Measurements from ENCODE around the gene UQCRQ. TPM values are rescaled to one million over a fixed set of nuclear protein-coding genes. Genes with fewer than 3 reads are reported as not detected.
A peak's percentile ranks its signal among the peaks of the same experiment; 100 is the strongest.

The UQCRQ gene
- total RNA-seq, 2 donors from 2014 or later, result 55.3 to 84.4 TPM

GRCh38 chr5:132841305-132841704 is 25.1 kb upstream of the UQCRQ start:
- WGBS, 2 donors, result 88 to 95% methylated on average over 4 of the region's 4 CpGs
- H3K4me3 ChIP-seq, result no peak overlapping the region
- ATAC-seq (no peak), DNase-seq (no peak)
- H3K9me3 ChIP-seq, result no peaks in the 10 kb centered on the region
- no peaks in the 10 kb centered on the region for H3K36me3 ChIP-seq (replicated peaks in 1 of 2; ENCODE audit: insufficient read depth in 1 of 2, low read depth in 2 of 2)
- no peak for TF ChIP-seq POLR2A (IDR thresholded peaks at IDR 0.05)
- TF ChIP-seq, protein P1, sequence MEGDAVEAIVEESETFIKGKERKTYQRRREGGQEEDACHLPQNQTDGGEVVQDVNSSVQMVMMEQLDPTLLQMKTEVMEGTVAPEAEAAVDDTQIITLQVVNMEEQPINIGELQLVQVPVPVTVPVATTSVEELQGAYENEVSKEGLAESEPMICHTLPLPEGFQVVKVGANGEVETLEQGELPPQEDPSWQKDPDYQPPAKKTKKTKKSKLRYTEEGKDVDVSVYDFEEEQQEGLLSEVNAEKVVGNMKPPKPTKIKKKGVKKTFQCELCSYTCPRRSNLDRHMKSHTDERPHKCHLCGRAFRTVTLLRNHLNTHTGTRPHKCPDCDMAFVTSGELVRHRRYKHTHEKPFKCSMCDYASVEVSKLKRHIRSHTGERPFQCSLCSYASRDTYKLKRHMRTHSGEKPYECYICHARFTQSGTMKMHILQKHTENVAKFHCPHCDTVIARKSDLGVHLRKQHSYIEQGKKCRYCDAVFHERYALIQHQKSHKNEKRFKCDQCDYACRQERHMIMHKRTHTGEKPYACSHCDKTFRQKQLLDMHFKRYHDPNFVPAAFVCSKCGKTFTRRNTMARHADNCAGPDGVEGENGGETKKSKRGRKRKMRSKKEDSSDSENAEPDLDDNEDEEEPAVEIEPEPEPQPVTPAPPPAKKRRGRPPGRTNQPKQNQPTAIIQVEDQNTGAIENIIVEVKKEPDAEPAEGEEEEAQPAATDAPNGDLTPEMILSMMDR (IDR thresholded peaks at IDR 0.05), result no peak
- intact Hi-C loops (cut with DNase I), result no loop called here
- no peak overlapping the region for H3K27ac ChIP-seq
- H3K27me3 ChIP-seq, result no peaks in the 10 kb centered on the region
- no peaks in the 10 kb centered on the region for H3K4me1 ChIP-seq

- Histone ChIP-seq H3K27ac (peak overlapping the region in 1 of 4 donors; percentile 50), H3K4me1 (peaks cover 17% of the 10 kb centered on the region), H3K36me3 (replicated peaks in 1 of 2; ENCODE audit: insufficient read depth in 1 of 2, low read depth in 2 of 2) (no peaks in the 10 kb centered on the region), H3K4me3 (no peak overlapping the region), H3K9me3 (no peaks in the 10 kb centered on the region), H3K27me3 (no peaks in the 10 kb centered on the region)
- no peak for DNase-seq
- WGBS, 2 donors, result 86 to 87% methylated on average over 8 of the region's 8 CpGs
- intact Hi-C loops (cut with DNase I), result no loop called here
- TF ChIP-seq, protein P1 (IDR thresholded peaks at IDR 0.05), result no peak
- no peak for TF ChIP-seq POLR2A (IDR thresholded peaks at IDR 0.05)
- no peak for ATAC-seq
These were observed 18.2 kb upstream of the UQCRQ start for GRCh38 chr5:132848270-132848669.

- no peak overlapping the region for H3K4me3 ChIP-seq
- DNase-seq (peak in 1 of 4 donors; percentile 10), ATAC-seq (peak; percentile 63)
- intact Hi-C loops (cut with DNase I), result no loop called here
- no peaks in the 10 kb centered on the region for H3K36me3 ChIP-seq (replicated peaks in 1 of 2; ENCODE audit: insufficient read depth in 1 of 2, low read depth in 2 of 2)
- no peaks in the 10 kb centered on the region for H3K9me3 ChIP-seq
- no peak for TF ChIP-seq POLR2A (IDR thresholded peaks at IDR 0.05)
- TF ChIP-seq, protein P1 (IDR thresholded peaks at IDR 0.05), result no peak
- WGBS, 2 donors, result 20 to 28% methylated on average over 1 of the region's 1 CpG
- H3K27ac ChIP-seq, result peak overlapping the region in 3 of 4 donors; percentile 14 to 50 (median 44)
- no peaks in the 10 kb centered on the region for H3K27me3 ChIP-seq
- peaks cover 24% of the 10 kb centered on the region for H3K4me1 ChIP-seq
These were observed 17.1 kb upstream of the UQCRQ start for GRCh38 chr5:132849347-132849746.

GRCh38 chr5:132850066-132850465 is 16.4 kb upstream of the UQCRQ start:
- peaks cover 24% of the 10 kb centered on the region for H3K4me1 ChIP-seq
- TF ChIP-seq, protein P1 (IDR thresholded peaks at IDR 0.05), result no peak
- no peak for TF ChIP-seq POLR2A (IDR thresholded peaks at IDR 0.05)
- WGBS, 2 donors, result 54 to 71% methylated on average over 2 of the region's 2 CpGs
- no peaks in the 10 kb centered on the region for H3K27me3 ChIP-seq
- H3K4me3 ChIP-seq, result no peak overlapping the region
- intact Hi-C loops (cut with DNase I), result no loop called here
- no peaks in the 10 kb centered on the region for H3K36me3 ChIP-seq (replicated peaks in 1 of 2; ENCODE audit: insufficient read depth in 1 of 2, low read depth in 2 of 2)
- ATAC-seq, result no peak
- no peaks in the 10 kb centered on the region for H3K9me3 ChIP-seq
- no peak for DNase-seq
- H3K27ac ChIP-seq, result peak overlapping the region in 3 of 4 donors; percentile 14 to 50 (median 44)

GRCh38 chr5:132853323-132853722 is 13.1 kb upstream of the UQCRQ start:
- no peak overlapping the region for H3K4me3 ChIP-seq
- intact Hi-C loops (cut with DNase I), result no loop called here
- H3K4me1 ChIP-seq, result peaks cover 24% of the 10 kb centered on the region
- H3K9me3 ChIP-seq, result no peaks in the 10 kb centered on the region
- DNase-seq (peak; percentile 31 to 57 (median 48)), ATAC-seq (peak; percentile 86)
- H3K27ac ChIP-seq, result peak overlapping the region; percentile 12 to 72 (median 32)
- WGBS, 2 donors, result 59 to 61% methylated on average over 3 of the region's 3 CpGs
- no peaks in the 10 kb centered on the region for H3K27me3 ChIP-seq
- no peaks in the 10 kb centered on the region for H3K36me3 ChIP-seq (replicated peaks in 1 of 2; ENCODE audit: insufficient read depth in 1 of 2, low read depth in 2 of 2)
- TF ChIP-seq, protein P1 (IDR thresholded peaks at IDR 0.05), result no peak
- TF ChIP-seq POLR2A (IDR thresholded peaks at IDR 0.05), result peak in 1 of 3 donors; percentile 18
